Measurements from ENCODE around the gene GZMB.

GRCh38 chr14:24681056-24681455 is 47.1 kb upstream of the GZMB start:
- TF ChIP-seq ISL1 (CRISPR knock-in tag; IDR thresholded peaks at IDR 0.05) (no peak), OSR1 (CRISPR knock-in tag; IDR thresholded peaks at IDR 0.05) (no peak), RARB (CRISPR knock-in tag; IDR thresholded peaks at IDR 0.05) (no peak), TSHZ2 (CRISPR knock-in tag; IDR thresholded peaks at IDR 0.05) (no peak), ESRRG (CRISPR knock-in tag; IDR thresholded peaks at IDR 0.05) (no peak), ZFP3 (CRISPR knock-in tag; IDR thresholded peaks at IDR 0.05) (no peak), ZFP30 (CRISPR knock-in tag; IDR thresholded peaks at IDR 0.05) (no peak)
- TF ChIP-seq, protein P1, sequence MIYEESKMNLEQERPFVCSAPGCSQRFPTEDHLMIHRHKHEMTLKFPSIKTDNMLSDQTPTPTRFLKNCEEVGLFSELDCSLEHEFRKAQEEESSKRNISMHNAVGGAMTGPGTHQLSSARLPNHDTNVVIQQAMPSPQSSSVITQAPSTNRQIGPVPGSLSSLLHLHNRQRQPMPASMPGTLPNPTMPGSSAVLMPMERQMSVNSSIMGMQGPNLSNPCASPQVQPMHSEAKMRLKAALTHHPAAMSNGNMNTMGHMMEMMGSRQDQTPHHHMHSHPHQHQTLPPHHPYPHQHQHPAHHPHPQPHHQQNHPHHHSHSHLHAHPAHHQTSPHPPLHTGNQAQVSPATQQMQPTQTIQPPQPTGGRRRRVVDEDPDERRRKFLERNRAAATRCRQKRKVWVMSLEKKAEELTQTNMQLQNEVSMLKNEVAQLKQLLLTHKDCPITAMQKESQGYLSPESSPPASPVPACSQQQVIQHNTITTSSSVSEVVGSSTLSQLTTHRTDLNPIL (CRISPR knock-in tag; IDR thresholded peaks at IDR 0.05; ENCODE audit: low read depth), result no peak
